Measurements from ENCODE around the gene FSHR.

The FSHR gene

DNA sequence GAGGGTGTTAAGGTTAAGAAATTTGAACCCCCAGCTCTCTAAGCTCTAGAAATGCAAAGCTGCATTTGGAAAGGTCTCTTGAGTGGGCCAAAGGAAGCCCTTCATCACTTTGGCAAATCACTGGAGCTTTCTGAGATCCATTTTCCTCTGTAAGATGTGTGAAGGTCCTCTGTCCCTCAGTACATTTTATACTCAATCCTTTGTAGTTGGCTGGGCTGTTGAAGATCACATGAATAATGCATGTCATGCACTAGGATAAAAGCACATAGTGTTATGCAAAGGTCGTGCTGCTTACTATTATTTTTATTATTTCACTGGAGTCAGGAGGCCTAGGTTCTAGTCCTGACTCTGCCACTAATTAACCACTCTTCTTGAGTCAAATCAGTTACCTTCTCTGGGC, 124.9 kb downstream of the FSHR start:
- no peak for DNase-seq

GRCh38 chr2:49028101-49028500, 126.2 kb downstream of the FSHR start:
- no peak for DNase-seq

DNA sequence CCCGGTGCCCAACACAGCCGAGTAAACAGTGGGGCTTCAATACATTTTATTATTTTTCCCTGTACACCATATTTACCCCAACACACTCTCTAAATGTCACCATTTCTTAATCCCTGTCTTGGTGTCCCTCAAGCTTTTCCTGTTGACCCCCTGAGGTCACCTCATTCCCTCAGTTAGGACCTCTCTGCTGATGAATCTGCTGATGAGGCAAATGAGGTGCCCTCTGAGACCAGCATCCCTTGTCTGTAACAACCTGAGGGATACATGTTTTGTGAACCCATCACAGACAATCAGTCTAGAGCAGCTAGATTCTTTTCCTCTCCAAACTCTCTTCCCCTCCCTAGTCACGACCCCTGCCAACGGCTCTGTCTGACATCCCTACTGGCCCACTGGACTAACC, 127.6 kb downstream of the FSHR start:
- DNase-seq, result no peak

DNA sequence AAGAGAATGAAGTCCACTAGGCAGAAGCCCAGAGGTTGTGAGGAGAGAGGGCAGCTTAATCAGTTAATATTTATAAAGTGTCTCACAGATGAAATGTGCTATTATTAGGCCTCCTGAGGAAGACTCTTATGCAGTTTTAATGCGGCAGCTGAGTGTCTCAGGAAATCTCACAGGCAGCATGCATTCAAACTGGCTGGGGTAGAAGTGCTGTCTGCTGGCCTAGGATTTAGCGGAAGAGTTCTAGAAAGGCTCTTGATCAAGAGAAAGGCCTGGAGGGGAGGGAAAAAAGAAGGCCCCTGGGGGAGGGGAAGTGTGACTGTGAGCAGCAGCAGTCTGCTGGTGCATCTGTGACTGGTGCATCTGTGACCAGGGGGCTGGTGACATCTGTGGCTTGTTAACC, 133.0 kb downstream of the FSHR start:
- no peak for DNase-seq

DNA sequence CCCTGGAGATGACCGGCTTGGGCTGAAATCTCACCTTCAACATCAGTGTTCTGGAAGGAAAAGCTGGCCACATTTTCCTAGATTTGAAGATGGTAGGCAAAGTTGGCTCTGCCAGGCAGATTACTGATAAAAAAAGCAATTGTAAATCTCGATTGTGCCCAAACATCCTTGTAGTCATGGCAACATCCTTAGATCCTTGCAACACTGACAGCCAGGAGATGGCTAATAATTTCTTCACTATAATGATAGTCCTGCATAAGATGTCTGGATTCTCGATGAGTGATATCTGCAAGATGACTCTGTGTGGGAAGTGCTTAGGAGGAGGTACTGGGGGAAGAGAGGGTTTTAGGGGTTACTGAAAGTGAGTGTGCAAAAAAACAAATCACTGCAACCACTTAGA, 149.1 kb downstream of the FSHR start:
- DNase-seq, result no peak

GRCh38 chr2:49004036-49004626, 150.2 kb downstream of the FSHR start:
- no peak for DNase-seq

DNA sequence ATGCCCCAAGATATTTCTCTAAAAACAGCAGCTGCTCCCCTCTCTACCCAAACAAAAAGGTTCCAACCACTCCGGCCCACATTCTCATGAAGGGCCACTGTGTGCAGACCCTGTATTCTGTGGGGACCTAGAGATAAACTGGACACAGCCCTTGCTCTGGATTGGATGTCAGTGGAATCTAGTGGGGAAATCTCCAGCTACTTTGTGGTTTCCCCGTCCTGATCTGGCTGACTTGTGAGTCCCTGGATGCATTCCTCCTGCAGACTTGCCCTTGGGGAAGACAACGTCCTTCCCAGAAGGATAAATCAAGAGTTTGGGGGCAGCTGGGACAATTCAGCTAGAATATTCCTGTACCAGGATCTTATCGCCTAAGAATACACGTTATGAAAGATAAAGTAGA, 151.1 kb downstream of the FSHR start:
- DNase-seq, result no peak

- DNase-seq, result no peak
Measured at GRCh38 chr2:49002750-49003149, 151.6 kb downstream of the FSHR start.

GRCh38 chr2:49000695-49001094, 153.6 kb downstream of the FSHR start:
- no peak for DNase-seq

GRCh38 chr2:48998449-48998848, 155.9 kb downstream of the FSHR start:
- DNase-seq, result no peak

- no peak for DNase-seq
Measured at GRCh38 chr2:48993576-48993975, 160.7 kb downstream of the FSHR start.

GRCh38 chr2:48991415-48992131, 162.7 kb downstream of the FSHR start:
- DNase-seq, result no peak

DNA sequence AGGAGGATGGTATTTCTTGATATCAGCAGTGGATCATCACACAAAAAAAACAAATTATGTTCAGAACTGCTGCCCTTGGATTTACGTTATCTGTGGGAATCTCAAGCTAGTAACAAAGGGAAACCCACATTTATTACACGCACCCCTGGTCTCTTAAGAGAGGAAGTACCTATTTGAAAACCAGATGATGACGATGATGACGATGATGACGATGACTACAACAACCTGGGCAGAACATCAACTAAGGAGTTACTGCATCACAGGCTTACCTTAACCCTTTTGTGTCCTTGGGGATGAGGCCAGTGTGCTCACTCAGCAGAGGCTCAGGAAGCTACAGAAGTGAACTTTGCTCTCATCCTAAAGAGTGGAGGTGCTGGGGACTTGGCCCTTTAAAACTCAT, 169.4 kb downstream of the FSHR start:
- DNase-seq, result no peak

DNA sequence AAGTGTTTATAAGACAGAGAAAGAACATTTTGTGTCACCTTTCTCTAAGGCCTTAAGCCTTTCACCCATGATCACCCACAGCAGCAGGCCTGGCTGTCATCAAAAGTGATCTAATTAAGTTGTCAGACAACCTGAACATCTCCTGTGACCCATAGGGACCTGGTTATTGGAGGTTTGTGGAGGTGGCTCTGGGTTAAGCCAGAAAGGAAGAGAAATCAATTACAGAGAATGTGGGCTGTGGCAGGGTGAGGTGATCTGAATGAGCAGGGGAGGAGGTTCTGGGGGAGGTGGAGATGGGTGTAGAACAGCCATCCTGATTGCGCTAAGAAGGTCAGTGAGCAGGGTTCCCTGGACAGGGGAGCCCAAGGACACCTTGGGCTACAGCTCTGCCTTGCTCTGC, 170.8 kb downstream of the FSHR start:
- no peak for DNase-seq

- no peak for DNase-seq
Measured at GRCh38 chr2:48982887-48983435, 171.4 kb downstream of the FSHR start.

DNA sequence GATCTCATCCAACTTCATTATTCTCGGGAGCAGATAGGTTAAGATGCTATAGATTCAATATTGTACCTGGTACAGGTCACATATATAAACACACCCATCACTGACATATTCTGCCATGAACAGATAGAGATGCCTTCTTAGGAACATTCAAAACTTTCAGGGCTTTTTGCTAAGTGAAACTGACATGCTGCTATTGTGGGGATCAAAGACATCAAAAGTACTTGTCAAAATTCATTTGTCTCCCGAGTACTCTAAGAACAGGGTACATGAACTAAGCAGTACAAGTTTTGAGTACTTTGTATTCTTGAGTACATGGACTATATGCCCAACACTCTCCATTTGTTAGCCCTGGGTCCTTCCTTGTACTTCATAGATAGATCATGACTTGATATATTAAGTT, 173.5 kb downstream of the FSHR start:
- no peak for DNase-seq

DNA sequence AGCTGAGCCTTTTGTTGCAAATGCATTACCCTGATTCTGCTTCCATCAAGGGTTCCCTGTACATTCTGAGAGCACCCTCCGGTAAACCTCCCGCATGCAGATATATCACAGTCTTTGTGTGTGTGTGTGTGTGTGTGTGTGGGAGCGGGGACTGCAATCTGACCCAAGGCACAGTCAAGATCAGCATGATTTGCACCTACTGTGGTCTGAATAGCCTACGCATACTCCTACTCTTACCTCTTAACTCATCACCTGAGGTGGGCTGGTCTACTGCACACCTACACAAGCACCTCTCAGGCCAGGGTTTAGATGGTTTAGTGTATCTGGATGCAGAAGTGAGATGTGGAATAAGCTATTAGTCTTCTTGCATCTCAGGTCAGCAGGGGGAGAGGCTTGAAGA, 174.6 kb downstream of the FSHR start:
- no peak for DNase-seq

DNA sequence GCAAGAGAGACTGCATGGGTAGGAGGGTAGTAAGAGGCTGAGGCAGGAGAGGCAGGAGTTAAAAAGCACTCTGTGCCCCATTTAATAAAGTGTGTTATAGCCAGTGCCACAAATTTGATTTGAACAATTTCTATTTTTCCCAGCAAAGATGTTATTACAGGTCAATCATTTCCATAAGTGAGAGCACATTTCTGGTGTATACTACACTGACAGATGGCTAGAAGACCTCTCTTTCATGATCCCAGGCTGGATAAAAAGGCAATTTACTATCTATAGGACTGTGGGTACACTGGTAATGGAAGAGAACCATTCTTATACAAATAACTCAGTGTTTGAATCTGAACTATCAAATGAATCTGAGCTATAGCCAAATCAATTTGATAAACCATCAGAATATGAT, 176.2 kb downstream of the FSHR start:
- DNase-seq, result no peak

DNA sequence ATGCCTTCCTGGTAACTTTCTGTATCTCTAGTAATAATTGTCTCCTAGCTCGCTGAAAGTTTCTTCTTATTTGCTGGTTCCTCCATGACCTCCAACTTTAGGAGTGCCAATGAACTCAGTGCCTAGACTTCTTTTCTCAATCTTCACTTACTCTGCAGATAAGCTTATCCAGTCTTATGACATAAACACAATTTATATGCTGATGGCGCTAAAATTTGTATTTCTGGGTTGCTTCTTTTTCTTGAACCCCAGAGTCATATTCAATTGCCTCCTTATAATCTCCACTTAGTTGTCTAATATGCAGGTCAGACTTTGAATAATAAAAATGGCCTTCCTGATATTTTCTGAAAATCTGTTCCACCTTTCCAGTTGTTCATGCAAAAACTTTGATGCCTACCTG, 182.5 kb downstream of the FSHR start:
- no peak for DNase-seq

DNA sequence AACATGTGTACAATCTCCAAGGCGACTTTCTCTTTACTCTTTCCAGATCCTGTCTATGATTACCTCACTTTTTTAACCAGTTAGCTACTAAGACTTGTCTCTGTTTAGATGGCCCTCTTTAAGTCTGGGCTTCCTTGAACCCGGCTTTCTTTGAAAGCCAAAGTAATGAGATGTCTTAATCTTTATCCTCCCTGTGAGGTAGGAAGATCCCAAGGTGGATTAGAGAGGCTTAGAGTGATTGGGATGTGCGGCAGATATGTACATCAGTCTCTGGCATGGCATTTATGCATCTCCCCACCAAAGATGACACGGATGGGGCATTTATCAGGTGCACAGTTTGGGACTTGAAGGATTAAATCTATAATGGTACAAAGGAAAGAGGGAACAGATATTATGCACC, 186.3 kb downstream of the FSHR start:
- no peak for DNase-seq

- no peak for DNase-seq
Measured at GRCh38 chr2:48965204-48965603, 189.1 kb downstream of the FSHR start.

DNA sequence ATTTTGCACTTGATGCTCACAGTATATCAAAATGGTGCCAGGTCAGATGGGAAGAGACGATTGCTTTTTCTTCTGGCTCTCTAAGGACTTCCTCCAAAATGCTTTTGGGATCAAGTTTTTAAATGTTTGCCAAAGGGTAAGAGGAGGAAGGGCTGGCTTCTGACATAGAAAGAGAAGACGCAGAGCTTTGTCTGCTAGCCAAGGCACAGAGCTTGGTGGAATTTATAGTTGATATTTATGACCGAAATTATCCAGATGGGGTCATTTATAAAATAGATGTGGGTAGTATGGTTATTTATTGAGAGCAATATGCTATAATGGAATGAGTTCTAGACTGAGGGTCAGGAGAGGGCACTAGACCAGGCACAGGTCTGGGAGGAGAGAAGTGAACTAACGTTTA, 193.3 kb downstream of the FSHR start:
- no peak for DNase-seq

GRCh38 chr2:48954935-48955334, 199.4 kb downstream of the FSHR start:
- no peak for DNase-seq

- no peak for DNase-seq
Measured at GRCh38 chr2:48954311-48954710, 200.0 kb downstream of the FSHR start.

DNA sequence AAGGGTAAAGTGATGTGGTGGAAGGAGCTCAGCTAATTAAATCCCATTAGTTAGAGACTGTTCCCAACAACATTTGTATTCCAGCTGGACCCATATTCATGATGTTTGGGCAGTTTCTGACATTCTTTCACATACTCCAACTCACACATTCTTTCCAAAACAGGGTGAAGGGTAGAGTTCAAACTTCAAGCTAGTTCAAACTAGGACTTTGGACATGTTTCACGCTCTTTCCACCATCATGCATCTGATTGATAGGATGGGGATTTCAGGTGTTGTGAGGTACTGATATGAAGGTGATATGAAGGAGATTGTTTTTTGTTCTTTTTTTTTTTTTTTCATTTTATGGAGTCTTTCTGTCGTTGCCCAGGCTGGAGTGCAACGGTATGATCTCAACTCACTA, 201.7 kb downstream of the FSHR start:
- no peak for DNase-seq
